K562 (cell line): Measurements from ENCODE around the gene SEZ6. TPM values are rescaled to one million over a fixed set of nuclear protein-coding genes. Genes with fewer than 3 reads are reported as not detected.

Experiments used
- MECOM ChIP-seq: fragments of 250-450 bp; sonication (Bioruptor Pico); IDR thresholded peaks from 2 replicates; pipeline ENCODE4 v1.8.0; 2022; ENCODE audit warnings: inconsistent platforms
- ZSCAN32 ChIP-seq: fragments of 450-650 bp; formaldehyde crosslinking; IDR thresholded peaks from 2 replicates; pipeline ENCODE4 v1.4.0; 2020; ENCODE audit warnings: mild to moderate bottlenecking, moderate library complexity
- polyA plus RNA-seq, 8 experiments: library from polyadenylated mRNA; depleted of rRNA in 4 of 8; stranded (reverse) in 5 of 8; unstranded in 3 of 8; fragments of >200 nt; fragmentation: Nextera tagmentation in 2 of 8; fragmentation: Illumina TruSeq in 1 of 8; extraction: Ambion mirVana in 2 of 8; extraction: Trizol in 1 of 8; gene quantifications; 2 replicates each; pipeline versions ENCODE4 v1.2.1 to v1.2.3, GENCODE V29; 2011 to 2014; ENCODE audit warnings: inconsistent platforms in 1 of 8, missing spikeins in 1 of 8
- total RNA-seq, 7 experiments: library from RNA; depleted of rRNA in 6 of 7; stranded (reverse); fragments of >200 nt in 6 of 7; fragmentation: Illumina TruSeq in 2 of 7; extraction: Trizol in 2 of 7; gene quantifications; 2 replicates each; pipeline versions ENCODE4 v1.2.1 to v1.2.3, GENCODE V29; 2011 to 2021; ENCODE audit warnings: low replicate concordance in 1 of 7
- TF ChIP-seq, protein P1 (sequence below): fragments of 200-800 bp; sonication (Bioruptor generic); IDR thresholded peaks from 2 replicates; pipeline ENCODE4 v1.6.1; 2016; ENCODE audit warnings: missing genetic modification characterization, missing compliant biosample characterization
- TF ChIP-seq, protein P2 (sequence below): fragments of 450-650 bp; conservative IDR thresholded peaks from 2 replicates; pipeline ENCODE4 v1.6.1; 2016; ENCODE audit warnings: missing genetic modification characterization, low read depth, mild to moderate bottlenecking, control low read depth, missing compliant biosample characterization
- TF ChIP-seq, protein P3 (sequence below): sonication (generic); formaldehyde crosslinking; IDR thresholded peaks from 2 replicates; pipeline ENCODE4 v1.9.0; 2022; ENCODE audit warnings: mild to moderate bottlenecking, missing genetic modification reagents
- TF ChIP-seq, protein P4 (sequence below): sonication (generic); formaldehyde crosslinking; IDR thresholded peaks from 2 replicates; pipeline ENCODE4 v1.8.0; 2022; ENCODE audit warnings: missing genetic modification reagents, mild to moderate bottlenecking, moderate library complexity, borderline replicate concordance
- TF ChIP-seq, protein P5 (sequence below), 3 experiments: fragments of 200-800 bp in 1 of 3; sonication (Bioruptor generic) in 1 of 3; sonication (generic) in 1 of 3; formaldehyde crosslinking in 1 of 3; IDR thresholded peaks; 2 replicates each; pipeline versions ENCODE4 v1.6.1 to v1.8.0; 2016 to 2022; ENCODE audit warnings: mild to moderate bottlenecking in 2 of 3, missing compliant biosample characterization in 2 of 3, missing genetic modification characterization in 2 of 3, missing genetic modification reagents in 1 of 3

The SEZ6 gene
- total and polyA plus RNA-seq, 9 of the 15 experiments (the other 6 are each of a cell fraction or from before 2014, with no cell fraction given), result not detected

DNA sequence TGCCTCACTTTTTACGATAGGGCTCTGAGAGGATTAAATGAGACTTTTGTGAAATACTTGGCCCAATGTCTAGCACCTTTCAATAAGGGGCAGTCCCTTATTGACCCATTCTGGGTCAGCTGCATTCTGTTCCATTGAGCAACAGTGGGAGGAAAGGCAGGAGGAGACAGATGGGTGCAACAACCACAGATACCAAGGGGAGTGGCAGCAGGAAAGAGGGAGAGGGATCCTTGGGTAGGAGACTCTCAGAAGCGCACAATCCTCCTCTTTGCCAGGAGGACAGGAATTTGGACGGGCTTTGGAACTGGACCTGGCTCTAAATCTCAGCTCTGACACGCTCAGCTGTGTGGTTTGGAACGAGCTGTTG, 40.6 kb upstream of the SEZ6 start (continued):
- TF ChIP-seq, protein P1, sequence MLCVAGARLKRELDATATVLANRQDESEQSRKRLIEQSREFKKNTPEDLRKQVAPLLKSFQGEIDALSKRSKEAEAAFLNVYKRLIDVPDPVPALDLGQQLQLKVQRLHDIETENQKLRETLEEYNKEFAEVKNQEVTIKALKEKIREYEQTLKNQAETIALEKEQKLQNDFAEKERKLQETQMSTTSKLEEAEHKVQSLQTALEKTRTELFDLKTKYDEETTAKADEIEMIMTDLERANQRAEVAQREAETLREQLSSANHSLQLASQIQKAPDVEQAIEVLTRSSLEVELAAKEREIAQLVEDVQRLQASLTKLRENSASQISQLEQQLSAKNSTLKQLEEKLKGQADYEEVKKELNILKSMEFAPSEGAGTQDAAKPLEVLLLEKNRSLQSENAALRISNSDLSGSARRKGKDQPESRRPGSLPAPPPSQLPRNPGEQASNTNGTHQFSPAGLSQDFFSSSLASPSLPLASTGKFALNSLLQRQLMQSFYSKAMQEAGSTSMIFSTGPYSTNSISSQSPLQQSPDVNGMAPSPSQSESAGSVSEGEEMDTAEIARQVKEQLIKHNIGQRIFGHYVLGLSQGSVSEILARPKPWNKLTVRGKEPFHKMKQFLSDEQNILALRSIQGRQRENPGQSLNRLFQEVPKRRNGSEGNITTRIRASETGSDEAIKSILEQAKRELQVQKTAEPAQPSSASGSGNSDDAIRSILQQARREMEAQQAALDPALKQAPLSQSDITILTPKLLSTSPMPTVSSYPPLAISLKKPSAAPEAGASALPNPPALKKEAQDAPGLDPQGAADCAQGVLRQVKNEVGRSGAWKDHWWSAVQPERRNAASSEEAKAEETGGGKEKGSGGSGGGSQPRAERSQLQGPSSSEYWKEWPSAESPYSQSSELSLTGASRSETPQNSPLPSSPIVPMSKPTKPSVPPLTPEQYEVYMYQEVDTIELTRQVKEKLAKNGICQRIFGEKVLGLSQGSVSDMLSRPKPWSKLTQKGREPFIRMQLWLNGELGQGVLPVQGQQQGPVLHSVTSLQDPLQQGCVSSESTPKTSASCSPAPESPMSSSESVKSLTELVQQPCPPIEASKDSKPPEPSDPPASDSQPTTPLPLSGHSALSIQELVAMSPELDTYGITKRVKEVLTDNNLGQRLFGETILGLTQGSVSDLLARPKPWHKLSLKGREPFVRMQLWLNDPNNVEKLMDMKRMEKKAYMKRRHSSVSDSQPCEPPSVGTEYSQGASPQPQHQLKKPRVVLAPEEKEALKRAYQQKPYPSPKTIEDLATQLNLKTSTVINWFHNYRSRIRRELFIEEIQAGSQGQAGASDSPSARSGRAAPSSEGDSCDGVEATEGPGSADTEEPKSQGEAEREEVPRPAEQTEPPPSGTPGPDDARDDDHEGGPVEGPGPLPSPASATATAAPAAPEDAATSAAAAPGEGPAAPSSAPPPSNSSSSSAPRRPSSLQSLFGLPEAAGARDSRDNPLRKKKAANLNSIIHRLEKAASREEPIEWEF (CRISPR knock-in tag), result no peak
- TF ChIP-seq MECOM (CRISPR knock-in tag), result no peak
- TF ChIP-seq, protein P2, sequence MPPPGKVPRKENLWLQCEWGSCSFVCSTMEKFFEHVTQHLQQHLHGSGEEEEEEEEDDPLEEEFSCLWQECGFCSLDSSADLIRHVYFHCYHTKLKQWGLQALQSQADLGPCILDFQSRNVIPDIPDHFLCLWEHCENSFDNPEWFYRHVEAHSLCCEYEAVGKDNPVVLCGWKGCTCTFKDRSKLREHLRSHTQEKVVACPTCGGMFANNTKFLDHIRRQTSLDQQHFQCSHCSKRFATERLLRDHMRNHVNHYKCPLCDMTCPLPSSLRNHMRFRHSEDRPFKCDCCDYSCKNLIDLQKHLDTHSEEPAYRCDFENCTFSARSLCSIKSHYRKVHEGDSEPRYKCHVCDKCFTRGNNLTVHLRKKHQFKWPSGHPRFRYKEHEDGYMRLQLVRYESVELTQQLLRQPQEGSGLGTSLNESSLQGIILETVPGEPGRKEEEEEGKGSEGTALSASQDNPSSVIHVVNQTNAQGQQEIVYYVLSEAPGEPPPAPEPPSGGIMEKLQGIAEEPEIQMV, result no peak
- TF ChIP-seq, protein P3, sequence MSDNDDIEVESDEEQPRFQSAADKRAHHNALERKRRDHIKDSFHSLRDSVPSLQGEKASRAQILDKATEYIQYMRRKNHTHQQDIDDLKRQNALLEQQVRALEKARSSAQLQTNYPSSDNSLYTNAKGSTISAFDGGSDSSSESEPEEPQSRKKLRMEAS (CRISPR knock-in tag), result no peak
- TF ChIP-seq ZSCAN32 (CRISPR knock-in tag), result no peak
- TF ChIP-seq, protein P4, sequence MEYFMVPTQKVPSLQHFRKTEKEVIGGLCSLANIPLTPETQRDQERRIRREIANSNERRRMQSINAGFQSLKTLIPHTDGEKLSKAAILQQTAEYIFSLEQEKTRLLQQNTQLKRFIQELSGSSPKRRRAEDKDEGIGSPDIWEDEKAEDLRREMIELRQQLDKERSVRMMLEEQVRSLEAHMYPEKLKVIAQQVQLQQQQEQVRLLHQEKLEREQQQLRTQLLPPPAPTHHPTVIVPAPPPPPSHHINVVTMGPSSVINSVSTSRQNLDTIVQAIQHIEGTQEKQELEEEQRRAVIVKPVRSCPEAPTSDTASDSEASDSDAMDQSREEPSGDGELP (CRISPR knock-in tag), result no peak
- TF ChIP-seq, protein P5, sequence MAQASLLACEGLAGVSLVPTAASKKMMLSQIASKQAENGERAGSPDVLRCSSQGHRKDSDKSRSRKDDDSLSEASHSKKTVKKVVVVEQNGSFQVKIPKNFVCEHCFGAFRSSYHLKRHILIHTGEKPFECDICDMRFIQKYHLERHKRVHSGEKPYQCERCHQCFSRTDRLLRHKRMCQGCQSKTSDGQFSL (CRISPR knock-in tag; IDR thresholded peaks at IDR 0.05), result no peak
- TF ChIP-seq, protein P5 (tag; IDR thresholded peaks at IDR 0.05), result no peak
- TF ChIP-seq, all 486 proteins: peak for 0
